SHP77 (cell line): ENCODE measurements around the gene OS9.
A peak's percentile ranks its signal among the peaks of the same experiment; 100 is the strongest.

Experiments
- DNase-seq, 2 experiments: peaks; one replicate each; lab custom pipeline; 2025; lab: John Stamatoyannopoulos, UW

The OS9 gene

DNA sequence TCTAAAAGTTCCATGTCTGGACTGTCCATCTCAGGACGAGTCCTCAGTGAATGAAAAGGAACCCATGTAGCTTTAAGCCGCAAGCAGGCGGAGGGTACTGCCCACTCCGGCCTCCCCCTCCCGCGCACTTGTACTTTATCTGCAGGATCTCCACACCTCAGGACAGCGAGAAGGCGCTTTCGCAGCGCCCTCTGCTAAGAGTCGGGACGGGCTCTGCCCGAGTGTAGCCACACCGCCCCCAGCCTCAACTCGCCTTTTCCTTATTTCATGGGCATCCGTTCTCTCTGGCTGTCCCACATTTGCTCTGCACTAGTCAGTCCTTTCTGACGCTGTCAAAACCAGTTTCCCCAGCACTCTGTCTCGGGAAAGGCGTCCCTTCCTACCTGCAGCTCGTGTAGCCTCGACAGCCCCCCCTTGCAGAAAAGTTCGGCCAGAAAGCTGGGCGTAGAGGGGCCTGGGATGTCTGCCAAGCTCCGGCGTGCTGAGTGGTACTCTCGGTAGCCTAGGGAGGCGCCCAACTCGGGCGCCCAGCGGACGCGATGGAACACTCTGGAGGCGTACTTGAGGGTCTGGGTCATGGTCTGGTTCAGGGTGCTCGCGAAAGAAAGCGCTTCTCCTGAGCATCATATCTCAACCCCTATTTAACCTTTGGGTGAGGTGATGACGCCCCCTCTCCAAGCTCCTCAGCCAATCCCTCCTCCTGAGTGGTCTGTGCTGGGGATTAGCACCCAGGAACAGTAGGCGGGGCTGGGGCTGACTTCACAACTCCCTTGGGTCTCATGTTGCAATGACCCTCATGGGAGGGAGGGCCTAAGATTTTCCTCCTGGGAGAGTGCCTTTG, 72.8 kb downstream of the OS9 start, which contains the start of gene CYP27B1:
Gene CYP27B1, minus strand, starts transcription at position 615 of the 841 bp plus-strand sequence. Its CDS starts 37 bp downstream, at position 578.
- DNase-seq = peak in 1 of 2 experiments; percentile 14

DNA sequence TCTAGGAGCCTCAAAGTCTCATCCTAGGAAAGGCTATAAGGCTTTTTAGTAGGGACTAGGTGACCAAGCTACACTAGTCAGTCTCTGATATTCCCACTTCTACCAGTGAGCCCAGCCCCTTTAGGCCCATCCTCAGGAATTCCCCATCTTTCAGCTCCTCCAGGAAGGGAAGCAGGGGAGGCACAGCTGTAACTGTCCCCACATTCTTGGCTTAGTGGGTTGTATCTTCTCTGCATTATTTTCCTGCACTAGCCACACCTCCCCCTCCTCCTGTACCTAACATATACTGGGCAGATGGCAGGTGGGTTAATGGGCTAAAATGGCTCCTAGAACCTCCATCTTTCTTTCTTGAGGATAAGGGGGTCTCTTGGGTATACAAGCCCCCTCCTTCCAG, 73.4 kb downstream of the OS9 start:
- DNase-seq = no peak

DNA sequence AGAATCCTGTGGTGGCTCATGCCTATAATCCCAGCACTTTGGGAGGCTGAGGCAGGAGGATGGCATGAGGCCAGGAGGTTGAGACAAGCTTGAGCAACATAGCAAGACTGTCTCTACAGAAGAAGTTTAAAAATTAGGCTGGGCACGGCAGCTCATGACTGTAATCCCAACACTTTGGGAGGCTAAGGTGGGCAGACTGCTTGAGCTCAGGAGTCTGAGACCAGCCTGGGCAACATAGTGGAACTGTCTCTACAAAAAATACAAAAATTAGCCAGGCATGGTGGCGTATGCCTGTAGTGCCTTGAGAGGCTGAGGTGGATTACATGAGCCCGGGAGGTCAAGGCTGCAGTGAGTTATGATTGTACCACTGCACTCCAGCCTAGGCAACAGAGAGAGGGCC, 73.9 kb downstream of the OS9 start:
- no peak for DNase-seq

DNA sequence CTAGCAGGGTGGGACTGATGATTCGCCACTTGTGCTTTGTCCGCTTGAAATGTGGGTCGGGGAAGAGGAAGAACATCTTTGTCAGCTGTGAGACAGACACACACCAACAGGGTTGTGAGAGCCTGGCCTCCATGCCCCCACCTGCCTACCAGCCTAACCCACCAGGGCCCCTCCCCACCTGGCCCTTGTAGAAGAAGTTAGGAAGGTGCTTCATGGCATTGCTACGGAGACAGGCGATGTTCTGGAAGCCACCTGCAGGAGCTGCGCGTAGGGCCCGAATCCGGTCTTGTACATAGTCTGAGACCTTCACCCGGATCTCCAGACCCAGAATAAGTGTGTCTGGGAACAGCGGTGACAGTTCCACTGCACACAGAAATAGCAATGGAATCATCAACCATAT, 75.7 kb downstream of the OS9 start:
- DNase-seq = no peak

DNA sequence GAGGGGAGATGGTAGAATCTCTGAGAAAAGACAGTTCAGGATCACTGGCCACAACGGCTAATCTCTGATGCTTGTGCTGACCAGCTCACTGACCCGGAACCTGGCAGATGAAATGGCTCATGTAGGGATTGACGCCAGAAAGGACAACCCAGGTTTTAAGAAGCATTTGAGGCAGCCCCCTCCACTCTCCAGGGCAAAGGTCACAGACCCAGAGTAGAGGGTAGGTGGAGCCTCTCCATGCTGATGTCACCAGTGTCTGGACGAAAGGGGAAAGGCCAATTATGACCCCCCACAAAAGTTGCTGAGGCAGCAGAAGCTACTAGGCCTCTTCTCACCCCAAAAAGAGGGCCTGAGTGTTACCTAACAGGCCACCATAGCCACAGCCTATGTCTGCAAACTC, 76.8 kb downstream of the OS9 start:
- no peak for DNase-seq
